Fibroblast of lung (primary cell): ENCODE measurements around the gene MAPKAPK2. TPM values are rescaled to one million over a fixed set of nuclear protein-coding genes. Genes with fewer than 3 reads are reported as not detected.

Experiments used
- DNase-seq, 2 donors: peaks; one replicate each; pipeline versions ENCODE4 v3.0.0 to v3.0.0-alpha.2; 2010; ENCODE audit warnings: low read depth in 2 of 2
- H2AFZ ChIP-seq: 2 replicates; pipeline ENCODE4 v1.5.1; 2012; ENCODE audit warnings: low read length, control low read depth, inconsistent platforms
- H3K27ac ChIP-seq: 2 replicates; pipeline ENCODE4 v1.5.1; 2011; ENCODE audit warnings: low read length, control low read depth; ENCODE audit not compliant: insufficient read depth
- H3K27me3 ChIP-seq: 2 replicates; pipeline ENCODE4 v1.5.1; 2011; ENCODE audit warnings: mild to moderate bottlenecking, low read length; ENCODE audit not compliant: control insufficient read depth, insufficient read depth
- H3K36me3 ChIP-seq: 2 replicates; pipeline ENCODE4 v1.5.1; 2011; ENCODE audit warnings: low read length; ENCODE audit not compliant: control insufficient read depth, insufficient read depth
- H3K4me1 ChIP-seq: 2 replicates; pipeline ENCODE4 v1.5.1; 2011; ENCODE audit warnings: low read length; ENCODE audit not compliant: control insufficient read depth, insufficient read depth; ENCODE audit errors: extremely low read depth
- H3K4me2 ChIP-seq: 2 replicates; pipeline ENCODE4 v1.5.1; 2011; ENCODE audit warnings: low read length, control low read depth; ENCODE audit not compliant: insufficient read depth; ENCODE audit errors: extremely low read depth
- H3K4me3 ChIP-seq, 4 experiments: fragments of 200-600 bp in 1 of 4; sonication (generic) in 1 of 4; replicated peaks in 1 of 4; 2 replicates each; pipeline ENCODE4 v1.5.1; 2011 to 2016; ENCODE audit warnings: low read length in 4 of 4, low read depth in 3 of 4, mild to moderate bottlenecking in 3 of 4, control low read depth in 2 of 4, inconsistent platforms in 1 of 4, mixed read lengths in 1 of 4; ENCODE audit not compliant: insufficient read depth in 1 of 4; ENCODE audit errors: control extremely low read depth in 1 of 4
- H3K79me2 ChIP-seq: 2 replicates; pipeline ENCODE4 v1.5.1; 2012; ENCODE audit warnings: mild to moderate bottlenecking, low read length, inconsistent platforms; ENCODE audit not compliant: control insufficient read depth, insufficient read depth
- H3K9ac ChIP-seq: 2 replicates; pipeline ENCODE4 v1.5.1; 2011; ENCODE audit warnings: mild to moderate bottlenecking, low read length, control low read depth; ENCODE audit not compliant: insufficient read depth
- H3K9me3 ChIP-seq: 2 replicates; pipeline ENCODE4 v1.5.1; 2012; ENCODE audit warnings: low read depth, low read length; ENCODE audit not compliant: control insufficient read depth, insufficient read depth
- H4K20me1 ChIP-seq: 2 replicates; pipeline ENCODE4 v1.5.1; 2011; ENCODE audit warnings: low read length; ENCODE audit not compliant: control insufficient read depth, insufficient read depth; ENCODE audit errors: extremely low read depth
- EZH2 ChIP-seq: IDR thresholded peaks from 2 replicates; pipeline ENCODE4 v1.5.1; 2012; ENCODE audit warnings: low read length, control low read depth, mild to moderate bottlenecking; ENCODE audit errors: missing control alignments
- polyA plus RNA-seq, 2 donors: library from polyadenylated mRNA; depleted of rRNA in 1 of 2; stranded (reverse) in 1 of 2; unstranded in 1 of 2; fragments of >200 nt; gene quantifications; 2 replicates each; pipeline ENCODE4 v1.2.1, GENCODE V29; 2011 to 2012; ENCODE audit warnings: missing spikeins in 1 of 2
- total RNA-seq: library from RNA; depleted of rRNA; stranded (reverse); fragments of >200 nt; gene quantifications from 2 replicates; pipeline ENCODE4 v1.2.1, GENCODE V29; 2014
- TF ChIP-seq, protein P1 (sequence below), 2 donors: IDR thresholded peaks in 1 of 2; conservative IDR thresholded peaks in 1 of 2; 1 replicate in 1 of 2; 2 replicates in 1 of 2; pipeline ENCODE4 v1.5.1; 2011 to 2012; ENCODE audit warnings: low read length in 2 of 2, control low read depth in 1 of 2, inconsistent platforms in 1 of 2, low read depth in 1 of 2, mild to moderate bottlenecking in 1 of 2

MAPKAPK2 gene
- total and polyA plus RNA-seq, 2 donors (not counting 1 experiment from before 2014, with no cell fraction given) = 51.9 to 85.7 TPM

DNA sequence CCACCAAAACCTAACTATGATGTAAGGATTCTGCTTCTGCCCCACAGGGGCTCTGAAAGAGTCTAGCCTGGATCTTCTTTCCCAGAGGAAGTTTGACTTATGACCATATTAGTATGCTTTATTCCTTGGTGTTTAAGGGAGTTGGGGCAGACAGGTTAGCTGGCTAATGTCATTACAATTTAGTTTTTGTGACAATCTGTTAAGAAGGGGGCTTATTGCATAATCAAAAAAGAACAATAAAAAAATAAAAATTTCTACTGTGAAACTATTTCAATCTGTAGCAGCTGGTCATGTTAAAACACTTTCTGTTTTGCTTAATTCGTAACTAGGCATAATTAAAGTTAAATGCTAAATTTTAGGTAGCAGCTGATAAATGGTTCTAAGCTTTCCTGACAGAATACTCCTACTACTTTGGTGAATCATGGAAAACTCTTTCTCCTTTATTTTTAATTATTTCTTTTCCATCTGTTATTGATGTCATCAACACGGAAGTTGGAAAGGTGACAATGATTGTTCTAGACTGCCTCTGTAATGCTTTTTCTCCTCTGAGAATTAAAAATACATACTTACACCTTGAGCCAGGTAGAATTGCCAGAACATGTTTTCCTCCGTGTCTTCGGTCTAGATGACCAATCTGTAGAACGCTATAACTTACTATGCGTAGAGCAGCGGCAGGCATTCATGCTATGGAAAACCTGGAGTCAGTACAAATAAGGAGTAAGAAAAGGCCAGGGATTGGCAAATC, 30.8 kb upstream of the MAPKAPK2 start:
- H2AFZ ChIP-seq = no peak overlapping the region
- DNase-seq = no peak
- H4K20me1 ChIP-seq = no peaks in the 10 kb centered on the region
- H3K4me2 ChIP-seq = no peak overlapping the region
- no peaks in the 10 kb centered on the region for H3K4me1 ChIP-seq
- H3K79me2 ChIP-seq = no peaks in the 10 kb centered on the region
- H3K27me3 ChIP-seq = no peaks in the 10 kb centered on the region
- H3K4me3 ChIP-seq = no peak overlapping the region
- no peak for TF ChIP-seq EZH2
- TF ChIP-seq, protein P1, sequence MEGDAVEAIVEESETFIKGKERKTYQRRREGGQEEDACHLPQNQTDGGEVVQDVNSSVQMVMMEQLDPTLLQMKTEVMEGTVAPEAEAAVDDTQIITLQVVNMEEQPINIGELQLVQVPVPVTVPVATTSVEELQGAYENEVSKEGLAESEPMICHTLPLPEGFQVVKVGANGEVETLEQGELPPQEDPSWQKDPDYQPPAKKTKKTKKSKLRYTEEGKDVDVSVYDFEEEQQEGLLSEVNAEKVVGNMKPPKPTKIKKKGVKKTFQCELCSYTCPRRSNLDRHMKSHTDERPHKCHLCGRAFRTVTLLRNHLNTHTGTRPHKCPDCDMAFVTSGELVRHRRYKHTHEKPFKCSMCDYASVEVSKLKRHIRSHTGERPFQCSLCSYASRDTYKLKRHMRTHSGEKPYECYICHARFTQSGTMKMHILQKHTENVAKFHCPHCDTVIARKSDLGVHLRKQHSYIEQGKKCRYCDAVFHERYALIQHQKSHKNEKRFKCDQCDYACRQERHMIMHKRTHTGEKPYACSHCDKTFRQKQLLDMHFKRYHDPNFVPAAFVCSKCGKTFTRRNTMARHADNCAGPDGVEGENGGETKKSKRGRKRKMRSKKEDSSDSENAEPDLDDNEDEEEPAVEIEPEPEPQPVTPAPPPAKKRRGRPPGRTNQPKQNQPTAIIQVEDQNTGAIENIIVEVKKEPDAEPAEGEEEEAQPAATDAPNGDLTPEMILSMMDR (conservative IDR thresholded peaks at IDR 0.05 in 1 of 2, IDR thresholded peaks at IDR 0.05 in 1 of 2; ENCODE audit: low read depth in 1 of 2, low read length in 2 of 2) = no peak
- H3K9ac ChIP-seq = no peak overlapping the region
- no peak overlapping the region for H3K27ac ChIP-seq
- no peaks in the 10 kb centered on the region for H3K9me3 ChIP-seq
- H3K36me3 ChIP-seq = peaks cover 2% of the 10 kb centered on the region

DNA sequence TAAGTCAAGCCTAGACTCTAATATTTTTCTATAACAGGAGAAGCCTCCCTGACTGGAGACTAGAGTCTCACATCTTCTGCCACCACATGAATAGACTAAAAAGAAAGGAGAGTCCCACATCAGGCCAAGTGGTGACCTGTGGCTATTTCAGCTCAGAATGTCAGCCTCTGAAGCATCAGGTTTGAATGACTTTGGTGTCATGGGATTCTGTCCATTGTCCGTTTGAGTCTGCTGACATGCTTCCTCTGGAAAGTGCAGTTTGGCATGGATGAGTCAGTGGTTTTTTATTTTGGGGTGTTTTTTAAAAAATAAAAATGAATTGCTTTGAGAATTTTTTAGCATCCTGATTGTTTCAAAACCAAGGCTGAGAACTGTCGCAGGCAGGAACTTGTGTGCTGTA, 29.9 kb upstream of the MAPKAPK2 start:
- Histone ChIP-seq H3K27ac (no peak overlapping the region), H4K20me1 (no peaks in the 10 kb centered on the region), H3K27me3 (no peaks in the 10 kb centered on the region), H3K36me3 (peaks cover 2% of the 10 kb centered on the region), H3K79me2 (no peaks in the 10 kb centered on the region), H3K9ac (no peak overlapping the region), H3K4me2 (no peak overlapping the region), H2AFZ (no peak overlapping the region), H3K9me3 (no peaks in the 10 kb centered on the region), H3K4me1 (no peaks in the 10 kb centered on the region), H3K4me3 (no peak overlapping the region)
- no peak for DNase-seq
- TF ChIP-seq, protein P1 (conservative IDR thresholded peaks at IDR 0.05 in 1 of 2, IDR thresholded peaks at IDR 0.05 in 1 of 2; ENCODE audit: low read depth in 1 of 2, low read length in 2 of 2) = no peak
- TF ChIP-seq EZH2 = no peak

DNA sequence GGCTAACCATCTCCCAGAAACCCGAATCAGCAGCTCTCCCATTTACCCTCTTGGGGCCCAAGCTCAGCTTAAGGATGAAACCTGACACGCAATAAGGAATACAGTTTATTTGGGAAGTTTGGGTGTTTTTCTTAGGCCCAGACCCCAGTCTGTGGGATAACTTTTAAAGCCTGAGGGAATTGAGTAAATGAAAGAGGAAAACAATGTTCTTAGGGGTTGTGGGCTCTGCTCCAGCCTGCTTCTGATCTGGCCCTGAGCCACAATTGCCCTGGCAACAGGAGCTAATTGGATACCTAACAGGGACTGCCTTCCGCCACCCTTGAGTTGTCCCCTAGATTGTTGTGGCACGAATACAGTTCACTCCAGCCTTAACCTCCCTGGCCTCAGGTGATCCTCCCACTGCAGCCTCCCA, 29.2 kb upstream of the MAPKAPK2 start:
- H3K4me2 ChIP-seq = no peak overlapping the region
- peaks cover 2% of the 10 kb centered on the region for H3K36me3 ChIP-seq
- H3K27me3 ChIP-seq = no peaks in the 10 kb centered on the region
- no peak overlapping the region for H3K9ac ChIP-seq
- TF ChIP-seq, protein P1 (conservative IDR thresholded peaks at IDR 0.05 in 1 of 2, IDR thresholded peaks at IDR 0.05 in 1 of 2; ENCODE audit: low read depth in 1 of 2, low read length in 2 of 2) = no peak
- no peak for TF ChIP-seq EZH2
- DNase-seq = no peak
- no peak overlapping the region for H3K4me3 ChIP-seq
- no peak overlapping the region for H3K27ac ChIP-seq
- H4K20me1 ChIP-seq = no peaks in the 10 kb centered on the region
- no peaks in the 10 kb centered on the region for H3K79me2 ChIP-seq
- H2AFZ ChIP-seq = no peak overlapping the region
- no peaks in the 10 kb centered on the region for H3K4me1 ChIP-seq
- H3K9me3 ChIP-seq = no peaks in the 10 kb centered on the region
